Right forelimb (tissue), 1 donor: ENCODE measurements around the gene AASS.

Experiments used
- DNase-seq: peaks from one replicate; pipeline ENCODE4 v3.0.0-alpha.2; 2018

Gene AASS

DNA sequence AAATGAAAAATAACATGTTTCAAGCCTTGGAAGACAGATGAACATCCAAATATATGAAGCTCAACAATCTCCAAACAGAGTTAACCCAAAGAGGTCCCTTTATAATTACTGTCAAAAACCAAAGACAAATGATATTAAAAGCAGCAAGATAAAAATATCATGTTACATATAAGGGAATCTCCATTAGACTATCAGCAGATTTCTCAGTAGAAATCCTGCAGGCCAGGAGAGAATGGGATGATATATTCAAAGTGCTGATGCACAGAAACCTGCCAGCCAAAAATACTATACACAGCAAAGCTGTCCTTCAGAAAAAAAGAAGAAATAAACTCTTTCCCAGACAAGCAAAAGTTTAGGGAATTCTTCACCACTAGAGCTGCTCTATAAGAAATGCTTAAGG is 41.0 kb downstream of the AASS start:
- DNase-seq = no peak

DNA sequence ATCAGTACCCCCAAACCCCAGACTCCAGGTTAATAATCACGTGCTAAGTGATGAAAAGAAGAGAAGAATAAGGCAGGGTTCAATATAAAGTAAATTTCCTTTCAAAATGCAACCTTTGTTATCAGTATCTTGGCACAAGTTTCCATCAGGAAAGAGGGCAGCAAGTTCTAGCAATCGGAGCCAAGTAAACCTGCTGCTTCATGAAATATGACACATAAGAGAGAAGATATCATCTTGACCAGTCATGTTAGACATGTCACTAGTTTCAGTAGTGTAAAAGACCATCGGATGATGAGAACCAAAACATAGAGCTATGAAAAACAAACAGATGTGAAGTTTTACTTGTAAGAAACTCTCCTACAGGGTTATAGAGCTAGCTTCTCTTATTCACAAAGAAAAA is 44.0 kb downstream of the AASS start:
- no peak for DNase-seq

DNA sequence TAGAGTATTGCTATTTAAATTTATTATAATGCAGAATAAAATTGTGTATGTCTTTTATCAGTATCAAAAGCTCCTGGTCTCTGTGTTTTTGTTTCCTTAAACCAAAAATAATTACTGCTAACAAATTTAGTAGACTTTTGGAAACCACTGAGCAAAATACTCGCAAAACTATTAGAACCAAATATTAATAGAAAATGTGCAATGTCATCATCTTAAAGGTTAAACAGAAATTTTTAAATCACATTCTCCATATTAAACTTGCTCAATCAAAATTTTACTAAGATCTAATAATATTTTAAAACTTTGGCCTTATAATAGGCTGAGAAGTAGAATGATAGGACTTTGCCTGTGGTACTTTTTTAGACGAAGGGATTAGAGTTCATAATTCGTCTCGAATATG is 48.4 kb downstream of the AASS start:
- no peak for DNase-seq

DNA sequence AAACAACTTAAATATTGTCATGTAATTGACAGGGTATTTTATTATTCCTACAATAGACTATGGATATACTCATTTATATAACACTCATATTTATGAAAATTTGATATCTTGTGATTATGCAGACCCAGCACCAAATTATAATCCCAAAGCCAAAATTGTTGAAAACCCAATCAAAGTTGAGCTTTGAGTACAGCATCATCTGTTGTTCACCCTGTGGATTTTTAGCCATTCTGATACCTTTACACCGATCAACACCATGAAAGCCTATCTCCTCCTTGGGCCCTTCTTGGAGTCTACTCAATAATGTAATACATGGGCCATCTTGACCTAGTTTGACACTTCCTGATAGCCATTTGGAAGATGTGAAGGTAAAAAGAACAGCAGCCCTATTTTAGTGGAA is 49.5 kb downstream of the AASS start:
- DNase-seq = no peak

DNA sequence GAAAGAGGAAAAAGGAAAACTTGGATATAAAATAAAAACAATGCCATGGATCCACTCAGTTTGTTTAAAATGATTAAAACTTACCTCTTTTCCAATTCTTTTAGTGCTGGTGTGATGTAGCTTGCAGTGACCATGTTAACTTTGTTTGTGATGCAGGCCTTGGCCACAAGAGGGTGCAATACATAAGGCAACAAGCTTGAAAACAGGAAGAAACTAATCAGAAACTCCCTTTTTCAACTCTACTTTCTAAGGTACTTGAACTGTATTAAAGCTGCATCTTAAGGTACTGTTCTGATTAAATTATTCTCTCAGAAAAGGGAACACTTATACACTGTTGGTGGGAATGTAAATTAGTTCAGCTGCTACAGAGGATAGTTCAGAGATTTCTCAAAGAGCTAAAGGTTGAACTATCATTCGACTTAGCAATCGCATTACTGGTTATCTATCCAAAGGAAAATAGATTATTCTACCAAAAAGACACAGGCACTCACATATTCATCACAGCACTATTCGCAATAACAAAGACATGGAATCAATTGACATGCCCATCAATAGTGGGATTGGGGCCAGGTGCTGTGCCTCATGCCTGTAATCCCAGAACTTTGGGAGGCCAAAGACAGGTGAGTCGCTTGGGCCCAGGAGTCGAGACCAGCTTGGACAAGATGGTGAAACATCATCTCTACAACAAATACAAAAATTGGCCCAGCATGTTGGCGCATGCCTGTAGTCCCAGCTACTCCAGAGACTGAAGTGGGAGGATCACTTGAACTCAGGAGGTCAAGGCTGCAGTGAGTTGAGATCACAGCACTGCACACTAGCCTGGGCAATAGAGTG is 50.9 kb downstream of the AASS start:
- peak; percentile 68 for DNase-seq

DNA sequence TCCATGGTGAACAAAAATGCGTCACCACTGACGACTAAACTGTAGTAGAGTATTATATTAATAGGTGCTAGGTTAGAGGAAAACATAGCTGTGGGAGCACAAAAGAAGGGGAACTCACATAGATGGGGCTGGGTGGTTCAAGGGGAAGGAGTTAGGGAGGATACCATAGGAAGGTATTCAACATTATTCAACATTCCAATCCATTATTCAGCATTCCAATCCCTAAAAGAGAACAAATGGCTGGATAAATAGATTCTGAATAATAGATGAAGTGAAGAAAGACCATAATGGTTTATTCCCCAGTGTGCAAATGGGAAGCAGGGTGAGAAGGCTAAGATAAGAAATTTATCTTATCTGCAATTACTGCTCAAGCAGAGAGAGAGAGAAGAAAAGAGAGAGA is 61.4 kb downstream of the AASS start:
- no peak for DNase-seq

DNA sequence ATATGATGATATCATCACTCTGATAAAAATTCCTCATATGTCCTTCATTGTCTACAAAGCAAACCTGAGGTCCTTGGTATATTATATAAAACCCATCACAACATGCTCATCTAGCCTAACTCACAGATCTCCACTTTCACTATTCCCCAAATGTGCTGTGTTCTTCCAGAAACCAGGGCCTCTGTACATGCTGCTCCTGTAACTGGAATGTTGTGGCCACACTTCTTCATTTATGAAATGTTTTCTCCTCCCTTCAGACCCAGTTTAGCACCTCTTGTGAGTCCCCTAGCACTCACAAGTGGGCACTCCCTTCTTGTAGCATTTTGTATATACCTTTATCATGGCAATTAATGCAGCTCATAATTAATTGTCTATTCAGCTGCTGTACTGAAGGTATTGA is 61.9 kb downstream of the AASS start:
- no peak for DNase-seq

DNA sequence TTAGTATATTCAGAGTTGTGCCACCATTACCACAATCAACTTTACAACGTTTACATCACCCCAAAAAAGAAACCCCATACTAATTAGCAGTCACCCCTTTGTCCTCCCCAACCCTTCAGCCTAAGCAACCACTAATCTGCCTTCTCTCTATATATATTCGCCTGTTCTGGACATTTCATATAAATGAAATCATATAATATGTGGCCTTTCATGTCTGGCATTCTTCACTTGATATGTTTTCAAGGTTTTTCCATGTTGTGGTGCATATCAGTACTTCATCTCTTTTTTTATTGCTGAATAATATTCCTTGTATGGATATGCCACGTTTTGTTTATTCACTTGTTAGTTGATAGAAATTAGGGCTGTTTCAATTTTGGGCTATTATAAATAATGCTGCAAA is 70.4 kb downstream of the AASS start:
- no peak for DNase-seq

DNA sequence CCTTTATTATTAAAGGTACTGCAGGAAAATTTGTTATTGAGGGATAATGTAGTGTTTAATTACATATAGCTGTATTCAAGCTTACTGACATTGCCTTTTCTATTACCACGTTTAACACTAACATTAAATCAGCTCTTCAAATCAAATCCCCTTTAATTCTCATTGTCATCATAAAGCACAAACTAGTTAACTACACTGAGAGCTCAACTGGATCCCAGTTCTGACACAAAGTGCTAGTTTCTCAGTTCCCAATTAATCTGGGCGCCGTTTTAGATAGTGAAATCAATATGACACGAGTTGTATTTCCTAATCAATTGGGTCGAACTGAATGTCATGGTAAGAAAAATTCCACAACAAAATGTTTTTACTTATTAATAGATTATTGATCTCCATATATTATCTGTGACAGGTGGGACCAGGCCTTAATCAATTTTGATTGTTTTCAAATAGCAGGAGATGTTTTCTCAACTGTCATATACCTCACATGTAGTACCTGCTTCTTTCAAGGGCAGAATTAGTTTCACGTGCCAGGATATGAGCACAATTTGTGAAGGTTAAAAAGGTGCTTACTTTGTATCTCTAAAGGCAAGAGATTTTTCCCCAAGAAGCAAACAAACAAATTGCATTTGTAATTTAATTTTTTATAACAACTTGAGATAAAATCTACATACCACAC is 71.0 kb downstream of the AASS start:
- DNase-seq = no peak

DNA sequence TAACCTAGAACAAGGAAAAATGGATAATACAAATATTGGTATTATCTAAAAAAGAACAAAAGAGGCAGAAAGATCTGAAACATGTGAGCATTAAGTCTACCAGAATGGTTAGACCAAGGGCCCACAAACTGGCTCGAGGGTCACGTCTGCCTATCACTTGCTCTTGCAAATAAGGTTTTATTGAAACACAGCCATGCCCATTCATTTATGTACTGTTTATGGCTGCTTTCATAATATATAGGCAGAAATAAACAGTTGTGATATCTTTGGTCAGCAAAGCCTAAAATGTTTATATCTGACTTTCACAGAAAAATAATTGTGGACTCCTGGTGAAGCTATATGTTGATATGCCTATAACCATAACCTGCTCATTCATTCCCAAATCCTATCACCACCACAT is 71.8 kb downstream of the AASS start:
- no peak for DNase-seq

DNA sequence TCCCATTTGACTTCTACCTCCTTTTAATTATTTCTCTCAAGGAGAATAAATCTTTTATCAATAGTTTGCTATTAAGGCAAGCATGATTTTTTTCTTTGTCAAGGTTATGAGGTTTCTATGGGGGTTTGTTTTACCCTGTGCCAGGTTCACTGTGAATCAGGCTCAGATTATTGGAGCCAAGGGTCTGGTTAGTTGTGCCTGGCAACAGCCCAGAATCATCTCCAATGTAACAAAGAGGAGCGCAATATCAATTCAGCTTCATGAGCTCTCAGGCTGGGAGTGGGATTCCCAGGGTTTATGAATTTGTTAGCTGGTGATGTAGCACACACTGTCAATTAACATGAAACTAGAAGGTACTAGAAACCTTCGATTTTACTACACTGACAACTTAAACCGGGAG is 73.2 kb downstream of the AASS start:
- DNase-seq = no peak

DNA sequence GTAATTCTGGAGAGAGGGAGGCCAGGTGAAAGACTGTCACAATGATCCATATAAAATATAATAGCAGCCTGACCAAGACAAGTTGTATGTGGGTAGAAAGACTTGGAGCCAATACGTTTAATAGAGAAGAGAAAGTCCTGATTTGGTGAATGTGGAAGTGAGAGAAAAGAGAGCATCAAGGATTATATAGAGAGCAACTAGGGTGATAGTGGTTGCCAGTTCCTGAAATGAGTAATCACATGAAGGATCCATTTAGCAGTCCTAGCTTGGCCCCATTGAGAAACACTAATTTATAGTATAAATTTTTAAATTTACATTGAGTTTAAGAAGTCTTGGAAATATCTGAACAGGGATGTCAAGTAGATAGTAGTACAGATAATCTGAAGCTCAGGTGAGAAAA is 74.0 kb downstream of the AASS start:
- DNase-seq = no peak

DNA sequence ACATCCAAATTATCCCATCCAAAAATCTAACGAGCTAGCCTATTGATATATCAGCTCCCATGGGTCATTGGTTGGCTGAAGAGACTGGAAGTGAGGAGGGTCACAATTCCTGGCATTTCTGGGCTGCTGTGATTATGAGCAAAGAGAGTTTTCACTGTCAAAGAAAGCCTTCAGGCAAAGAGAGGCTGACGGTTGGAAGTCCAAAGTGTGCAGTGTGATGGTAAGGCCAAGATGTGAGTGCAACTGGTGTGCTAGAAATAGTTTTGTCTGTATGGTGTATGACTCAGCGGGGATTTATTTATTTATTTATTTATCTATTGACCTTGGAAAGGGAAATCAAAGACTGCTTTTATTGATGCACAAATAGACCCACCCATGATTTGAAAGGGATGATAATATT is 75.0 kb downstream of the AASS start:
- DNase-seq = no peak

DNA sequence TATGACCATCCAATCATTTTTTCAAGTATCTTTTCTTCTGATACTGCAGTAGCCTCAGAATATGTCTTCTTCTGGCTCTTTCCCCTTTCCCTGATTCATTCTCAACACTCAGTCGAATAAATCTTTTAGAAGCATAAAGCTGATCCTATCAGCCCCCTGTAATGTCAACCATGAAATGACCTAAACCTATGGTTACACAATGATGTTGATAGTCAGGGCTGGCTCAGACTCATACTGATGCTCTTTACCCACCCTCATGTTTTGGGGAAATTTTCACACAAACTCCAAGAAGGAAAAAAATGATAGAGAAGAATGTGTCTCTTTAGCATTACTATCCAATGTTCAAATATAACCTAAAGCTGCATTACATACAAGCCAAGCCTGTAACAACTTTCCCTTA is 76.0 kb downstream of the AASS start:
- no peak for DNase-seq

DNA sequence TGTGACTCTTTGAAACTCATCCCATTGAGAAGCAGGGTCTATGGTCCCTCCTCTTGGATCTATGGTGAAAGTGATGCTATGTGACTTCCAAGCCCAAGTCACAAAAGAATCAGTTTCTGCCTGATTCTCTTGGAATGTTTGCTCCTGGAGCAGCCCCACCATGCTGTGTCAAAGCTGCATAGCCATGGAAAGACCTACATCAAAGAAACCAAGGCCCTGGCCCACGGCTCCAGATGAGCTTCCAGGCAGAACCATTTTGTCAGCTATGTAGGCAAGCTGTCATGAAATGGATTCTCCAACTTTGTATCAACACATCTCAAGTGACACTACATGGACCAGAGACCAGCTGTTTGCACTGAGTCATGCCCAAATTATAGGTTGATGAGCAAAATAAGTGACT is 77.0 kb downstream of the AASS start:
- DNase-seq = no peak

DNA sequence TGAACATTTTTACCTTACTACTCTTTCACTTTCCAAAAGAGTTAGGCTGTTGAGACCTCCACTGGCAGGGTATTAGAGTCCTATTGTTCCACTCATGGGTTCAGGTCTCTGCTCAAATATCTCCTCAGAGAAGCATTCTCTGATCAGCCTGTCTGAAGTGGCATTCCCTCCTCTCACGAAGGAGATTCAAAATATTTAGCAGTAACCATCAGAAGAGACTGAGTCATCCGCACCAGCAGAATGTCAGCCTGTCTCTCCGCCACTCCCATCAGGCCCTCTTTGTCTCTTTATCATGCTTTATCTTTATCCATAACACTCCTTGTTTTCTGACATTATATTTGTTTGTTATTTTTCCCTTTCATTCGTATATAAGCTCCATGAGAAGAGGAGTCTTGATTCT is 79.1 kb downstream of the AASS start:
- no peak for DNase-seq

DNA sequence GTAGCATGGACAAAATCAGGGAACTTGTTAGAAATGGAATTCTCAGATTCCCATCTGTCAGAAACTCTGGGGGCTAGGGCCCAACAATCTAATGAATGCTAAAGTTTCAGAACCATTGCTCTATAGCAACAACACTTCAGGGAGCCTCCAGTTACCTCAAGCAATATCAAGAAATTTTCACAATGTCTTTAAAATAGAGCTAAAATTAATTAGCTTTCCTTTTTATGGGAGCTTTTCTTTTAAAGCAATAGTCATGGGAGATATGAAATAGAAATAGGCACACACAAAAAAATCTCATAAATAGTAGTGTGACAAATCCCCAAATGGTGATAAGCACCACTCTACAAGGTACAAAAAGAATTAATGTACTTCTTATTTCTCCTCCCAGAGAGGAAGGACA is 80.9 kb downstream of the AASS start:
- DNase-seq = no peak

DNA sequence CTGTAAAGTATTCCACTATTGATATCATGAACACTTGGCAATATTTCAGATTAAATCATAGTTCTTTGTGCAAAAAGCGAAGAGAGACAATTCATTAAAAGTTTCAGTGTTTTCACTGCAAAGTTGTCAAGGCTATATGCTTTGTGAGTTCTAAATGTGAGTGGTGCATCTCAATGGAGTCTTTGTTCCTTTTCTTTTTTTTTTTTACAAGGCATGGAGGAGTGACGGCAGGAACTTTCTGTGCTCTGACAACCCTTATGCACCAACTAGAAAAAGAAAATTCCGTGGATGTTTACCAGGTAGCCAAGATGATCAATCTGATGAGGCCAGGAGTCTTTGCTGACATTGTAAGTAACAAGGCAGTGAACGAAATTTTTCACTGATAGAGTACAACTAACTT is 84.5 kb downstream of the AASS start:
- DNase-seq = no peak

DNA sequence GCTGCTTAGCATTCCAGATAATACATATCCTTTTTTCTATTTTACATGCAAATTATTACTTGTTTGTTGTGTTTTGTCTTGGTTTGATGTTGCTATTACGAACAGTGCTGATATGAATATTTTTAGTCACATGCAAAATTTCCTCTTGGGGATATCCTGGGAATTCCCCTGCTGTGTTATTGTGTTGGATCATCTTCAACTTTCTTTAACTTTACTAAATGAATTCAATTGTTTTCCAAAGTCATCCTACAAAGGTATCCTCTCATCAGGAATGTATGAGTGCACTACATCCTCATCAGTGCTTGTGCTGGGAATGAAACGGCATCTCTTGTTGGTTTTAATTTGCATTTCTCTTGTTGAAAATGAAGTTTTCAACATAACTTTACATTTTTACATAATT is 87.1 kb downstream of the AASS start:
- no peak for DNase-seq

DNA sequence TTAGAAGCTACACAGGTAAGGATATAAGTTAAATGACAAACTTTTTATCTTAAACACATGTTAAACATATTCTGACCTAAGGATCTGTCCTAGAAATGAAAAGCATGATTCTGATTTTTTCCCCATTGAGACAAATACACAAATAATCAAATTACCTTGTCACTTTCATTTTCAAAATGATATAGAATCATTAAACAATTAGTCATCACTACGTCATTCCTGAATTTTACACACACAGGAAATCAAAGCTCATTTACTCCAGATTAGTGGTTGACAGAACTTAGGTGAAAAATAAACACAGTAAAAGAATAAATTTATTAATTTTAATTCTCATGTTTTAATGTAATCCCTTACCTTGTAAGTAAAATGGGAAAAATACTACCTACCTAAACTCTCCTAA is 89.0 kb downstream of the AASS start:
- DNase-seq = no peak

DNA sequence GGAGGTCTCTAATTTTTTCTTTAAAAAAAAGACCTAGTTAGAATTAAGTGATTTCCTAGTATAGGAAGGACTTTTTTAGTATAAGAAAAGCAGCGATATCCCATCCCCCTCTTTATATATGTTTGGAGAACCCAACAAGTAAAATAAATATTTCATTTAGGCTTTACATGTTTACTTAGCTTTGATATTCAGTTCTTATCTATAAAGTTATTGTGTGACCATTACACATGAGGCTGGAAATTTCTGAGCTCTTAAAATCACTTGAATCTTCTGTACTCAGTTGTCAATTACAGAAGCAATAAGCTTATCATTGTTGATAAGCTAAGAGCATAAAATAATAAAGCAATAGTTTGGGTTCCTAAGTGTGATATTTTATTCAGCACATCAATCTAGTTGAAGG is 89.7 kb downstream of the AASS start:
- no peak for DNase-seq

DNA sequence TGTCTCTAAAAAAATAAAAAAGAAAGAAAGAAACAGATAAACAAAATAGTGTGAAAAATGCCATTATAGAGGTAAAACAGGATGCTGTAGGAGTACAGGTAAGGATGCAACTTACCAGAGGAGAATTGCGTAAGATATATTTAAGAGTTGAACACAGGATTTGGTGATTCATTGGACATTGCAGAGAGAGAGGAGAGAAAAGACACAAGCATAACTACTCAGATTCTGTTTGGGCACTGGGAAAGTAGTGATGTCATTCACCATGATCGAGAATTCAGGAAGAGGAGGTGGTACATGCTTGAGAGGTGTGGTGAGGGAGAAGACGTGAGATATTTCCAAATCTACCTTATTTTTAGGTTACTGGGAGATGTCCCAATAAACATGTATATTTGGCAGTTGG is 97.6 kb downstream of the AASS start:
- no peak for DNase-seq

DNA sequence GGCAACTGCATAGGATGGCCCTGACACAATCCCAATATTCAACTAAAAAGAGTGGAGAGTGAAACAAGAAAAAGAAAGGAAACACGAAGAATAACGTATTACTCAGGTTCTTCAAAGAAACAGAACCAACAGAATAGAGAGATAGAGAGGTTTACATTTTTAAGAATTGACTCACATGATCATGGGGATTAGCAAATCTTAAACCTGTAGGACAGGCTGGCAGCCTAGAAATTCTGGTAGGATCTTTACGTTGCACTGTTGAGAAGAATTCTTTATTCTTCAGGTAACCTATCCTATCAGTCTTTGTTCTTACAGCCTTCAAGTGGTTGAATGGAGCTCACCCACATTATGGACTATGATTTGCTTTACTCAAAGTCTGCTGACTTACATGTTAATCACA is 103.9 kb downstream of the AASS start:
- no peak for DNase-seq

DNA sequence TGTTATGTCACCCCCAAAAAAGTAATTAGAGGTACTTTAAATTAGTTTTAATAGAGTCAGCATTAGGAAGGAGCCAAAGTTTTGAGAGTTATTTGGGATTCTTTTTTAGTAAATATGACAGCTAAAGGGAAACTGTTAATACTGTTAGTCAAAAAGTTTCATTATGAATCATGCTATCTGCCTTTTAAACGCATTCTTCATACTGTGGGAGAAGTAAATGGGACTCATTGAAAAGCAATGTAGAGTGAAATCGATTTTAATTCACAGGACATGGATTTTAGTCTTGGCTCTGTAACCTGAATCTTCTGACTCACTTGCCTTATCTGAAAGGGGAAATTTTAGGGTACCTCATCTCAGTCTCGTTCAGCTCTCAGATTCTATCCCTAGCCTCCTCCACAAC is 105.1 kb downstream of the AASS start:
- no peak for DNase-seq

DNA sequence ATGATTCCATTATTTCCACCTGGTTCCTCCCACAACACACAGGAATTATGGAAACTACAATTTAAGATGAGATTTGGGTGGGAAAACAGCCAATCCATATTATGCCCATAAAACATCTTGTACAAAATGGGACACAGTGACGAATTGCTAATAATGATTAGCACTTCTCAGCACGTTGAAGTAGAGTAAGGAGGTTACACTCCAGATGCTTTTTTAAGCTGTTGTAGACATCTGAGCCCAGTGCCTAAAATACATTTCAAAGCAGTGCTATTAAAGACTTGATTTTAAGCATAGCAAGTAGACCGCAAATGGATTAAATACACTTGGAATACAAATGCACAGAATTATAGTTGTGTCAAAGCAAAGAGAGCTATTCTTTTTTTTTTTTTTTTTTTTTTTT is 105.9 kb downstream of the AASS start:
- DNase-seq = no peak
